AG08396 (cell line): ENCODE data around the gene TTLL9.
A peak's percentile ranks its signal among the peaks of the same experiment; 100 is the strongest.

Source experiments
- DNase-seq: peaks from one replicate; pipeline ENCODE4 v3.0.0; 2012; ENCODE audit warnings: low spot score, mixed read lengths

The TTLL9 gene

DNA sequence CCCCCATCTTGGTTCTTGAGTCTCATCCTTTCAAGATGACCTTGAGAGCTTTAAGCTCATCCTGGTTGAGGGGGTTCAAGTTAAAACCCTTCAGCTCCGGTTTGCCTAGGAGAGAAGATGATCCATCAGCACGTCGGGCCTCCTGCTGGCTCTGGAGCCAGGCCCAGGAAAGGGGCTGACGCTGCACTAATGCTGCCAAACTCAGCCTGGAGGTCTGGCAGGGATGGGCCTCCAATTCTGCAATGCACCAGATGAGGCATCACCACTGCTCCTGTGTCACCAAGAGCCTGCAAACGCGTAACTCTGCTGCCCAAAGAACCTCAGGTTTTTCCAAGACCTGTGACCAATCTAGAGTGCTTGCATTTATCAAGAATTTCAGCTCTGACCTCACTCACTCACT is 75.4 kb downstream of the TTLL9 start:
- DNase-seq: no peak

DNA sequence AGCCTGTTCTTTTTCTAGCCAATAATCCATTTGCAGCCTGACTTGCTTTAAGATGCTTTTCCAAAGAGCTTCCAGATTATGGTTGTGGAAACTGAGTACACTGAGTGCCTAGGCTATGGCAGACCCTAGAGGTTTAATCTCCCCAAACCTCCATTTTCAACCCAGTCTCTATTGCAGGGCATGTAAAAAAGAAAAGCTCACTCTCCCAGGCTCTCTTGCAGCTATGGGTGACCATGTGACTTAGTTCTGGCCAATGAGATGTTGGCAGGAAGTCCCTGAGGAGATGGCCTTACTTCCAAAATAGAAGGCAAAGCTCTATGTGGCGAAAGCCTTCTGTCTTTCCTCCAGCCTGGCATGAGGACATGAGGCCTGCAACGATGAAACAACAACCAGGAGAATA is 77.6 kb downstream of the TTLL9 start:
- DNase-seq: no peak

DNA sequence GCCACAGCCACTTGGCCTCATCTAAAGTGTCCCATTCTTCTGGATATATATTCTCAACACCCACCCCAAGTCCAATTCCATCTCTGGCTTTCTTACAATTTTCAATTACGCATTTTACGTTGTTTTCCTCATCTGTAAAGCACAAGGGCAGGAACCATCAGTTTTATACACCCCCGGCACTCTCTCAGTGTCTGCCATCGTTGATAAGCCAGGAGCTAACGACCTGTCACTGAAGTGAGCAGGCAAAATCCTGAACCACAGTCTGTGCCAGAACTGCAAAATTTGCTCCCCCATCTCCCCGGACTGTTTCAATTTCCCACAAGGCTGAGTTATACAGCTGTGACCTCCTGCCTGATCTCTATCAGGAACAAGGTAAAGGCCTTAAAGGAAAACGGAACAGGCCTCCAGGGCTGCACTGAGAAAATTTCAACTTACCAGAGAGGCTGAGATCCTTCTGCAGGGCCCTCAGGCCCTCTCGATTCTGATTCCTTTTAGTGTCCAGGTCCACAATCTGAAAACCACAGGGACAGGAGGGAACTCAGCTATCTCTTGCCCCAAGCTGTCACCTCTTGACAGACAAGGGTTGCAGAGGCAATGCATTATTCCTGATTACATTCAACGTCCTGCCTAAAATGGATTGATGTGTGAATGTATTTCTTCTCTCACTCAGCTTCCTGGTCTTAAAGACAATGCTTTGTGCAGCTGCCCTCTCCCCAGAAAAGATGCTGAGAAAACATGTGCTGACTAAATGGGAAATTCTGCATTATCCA is 79.6 kb downstream of the TTLL9 start:
- no peak for DNase-seq

DNA sequence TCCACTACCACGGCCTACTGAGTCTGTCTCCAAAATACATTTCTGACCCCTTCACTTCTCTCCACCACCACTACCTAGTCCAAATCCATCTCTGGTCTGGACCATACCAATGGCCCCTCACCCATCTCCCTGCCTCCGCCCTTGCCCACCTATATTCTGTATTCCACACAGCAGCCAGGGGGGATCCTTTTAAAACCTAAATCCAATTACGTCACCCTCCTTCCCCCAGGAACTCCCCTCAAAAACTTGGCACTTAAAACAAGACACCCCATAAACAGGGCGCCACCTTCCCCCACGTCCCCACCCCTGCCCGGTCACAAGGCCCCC is 80.7 kb downstream of the TTLL9 start:
- DNase-seq: no peak

DNA sequence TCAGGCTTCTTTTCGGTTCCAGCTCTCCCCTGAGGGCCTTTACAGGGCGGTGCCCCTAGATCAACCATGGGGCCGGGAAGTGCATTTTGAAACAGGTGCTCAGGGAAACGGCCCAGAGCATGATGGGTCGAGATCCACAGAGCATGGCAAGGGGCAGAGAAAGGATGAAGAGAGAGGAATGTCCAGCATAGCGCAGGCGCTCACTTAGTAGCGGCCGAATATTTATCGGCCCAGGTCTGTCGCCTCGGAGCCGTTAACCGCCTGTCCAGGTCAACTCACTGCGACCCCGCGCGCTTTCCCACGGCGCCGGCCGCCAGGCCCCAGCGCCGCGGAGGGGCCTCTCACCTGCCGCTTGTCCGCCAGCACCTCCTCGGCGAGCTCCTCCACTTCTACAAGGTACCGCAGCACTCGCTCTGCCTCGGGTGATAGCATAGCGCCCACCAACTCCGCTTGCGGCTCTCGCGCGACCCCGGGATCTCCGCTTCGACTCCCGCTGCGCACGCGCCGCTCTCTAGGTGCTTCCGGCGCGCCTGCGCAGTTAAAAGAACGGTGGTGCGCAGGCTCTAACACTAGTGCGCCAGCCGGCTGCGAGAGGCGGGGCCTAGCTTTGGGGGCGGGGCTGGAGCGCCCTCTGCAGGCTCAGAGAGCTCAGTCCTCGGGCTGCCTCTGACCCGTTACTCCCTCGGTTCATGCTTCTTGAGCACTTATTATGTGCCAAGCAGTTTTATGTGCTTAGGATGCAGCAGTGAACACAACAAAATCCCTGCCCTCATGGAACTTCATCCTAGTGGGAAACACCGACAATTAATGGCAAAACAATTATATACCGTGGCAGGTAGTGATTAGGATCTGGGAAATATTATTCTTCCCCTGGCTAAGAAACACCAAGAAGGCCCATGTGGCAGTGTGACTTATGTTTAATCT is 81.4 kb downstream of the TTLL9 start, which contains the start of gene PDRG1:
PDRG1 (minus strand) TSS at position 517 of the 924 bp plus-strand sequence; CDS start at position 432, 85 bp downstream.
- DNase-seq: peak; percentile 98

DNA sequence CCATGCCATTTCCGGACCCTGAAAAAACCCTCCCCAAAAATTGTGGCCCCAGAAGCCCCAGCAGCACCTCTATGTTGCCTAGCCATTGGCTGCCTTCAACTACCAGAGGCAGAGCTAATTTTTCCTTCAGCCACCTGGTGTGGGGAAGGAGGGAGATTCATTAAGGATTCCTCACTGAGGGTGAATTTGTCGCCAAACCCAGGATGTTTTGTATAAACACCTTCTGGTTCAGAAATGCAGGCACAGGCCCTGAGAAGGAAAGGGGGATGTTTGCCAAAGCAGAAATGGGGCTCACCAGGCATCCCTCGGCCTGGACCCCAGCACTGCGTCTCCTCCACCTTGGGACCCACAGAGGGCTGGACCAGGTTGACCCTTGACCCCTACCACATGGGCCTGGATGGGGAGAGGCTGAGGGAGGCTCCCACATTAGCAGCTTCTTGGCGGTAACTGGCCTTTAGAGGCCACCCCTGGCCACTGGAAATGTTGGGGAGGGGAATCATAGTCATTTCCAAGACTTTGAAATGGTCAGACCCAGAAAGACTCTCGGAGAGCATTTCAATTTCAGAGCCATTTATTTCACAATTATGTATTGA is 83.2 kb downstream of the TTLL9 start:
- DNase-seq: no peak

DNA sequence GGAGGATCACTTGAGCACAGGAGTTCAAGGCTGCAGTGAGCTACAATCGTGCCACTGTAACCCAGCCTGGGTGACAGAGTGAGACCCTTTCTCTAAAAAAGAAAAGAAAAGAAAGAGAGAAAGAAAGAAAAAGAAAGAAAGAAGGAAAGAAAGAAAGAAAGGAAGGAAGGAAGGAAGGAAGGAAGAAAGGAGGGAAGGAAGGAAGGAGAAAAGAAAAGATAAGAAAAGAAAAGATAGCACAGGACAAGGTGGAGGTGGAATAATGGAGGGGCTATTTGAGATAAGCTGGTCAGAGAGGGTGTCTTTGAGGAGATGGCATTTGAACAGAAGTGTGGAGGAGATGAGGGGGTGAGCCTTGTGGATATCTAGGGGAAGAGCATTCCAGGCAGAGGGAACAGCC is 84.1 kb downstream of the TTLL9 start:
- DNase-seq: no peak

DNA sequence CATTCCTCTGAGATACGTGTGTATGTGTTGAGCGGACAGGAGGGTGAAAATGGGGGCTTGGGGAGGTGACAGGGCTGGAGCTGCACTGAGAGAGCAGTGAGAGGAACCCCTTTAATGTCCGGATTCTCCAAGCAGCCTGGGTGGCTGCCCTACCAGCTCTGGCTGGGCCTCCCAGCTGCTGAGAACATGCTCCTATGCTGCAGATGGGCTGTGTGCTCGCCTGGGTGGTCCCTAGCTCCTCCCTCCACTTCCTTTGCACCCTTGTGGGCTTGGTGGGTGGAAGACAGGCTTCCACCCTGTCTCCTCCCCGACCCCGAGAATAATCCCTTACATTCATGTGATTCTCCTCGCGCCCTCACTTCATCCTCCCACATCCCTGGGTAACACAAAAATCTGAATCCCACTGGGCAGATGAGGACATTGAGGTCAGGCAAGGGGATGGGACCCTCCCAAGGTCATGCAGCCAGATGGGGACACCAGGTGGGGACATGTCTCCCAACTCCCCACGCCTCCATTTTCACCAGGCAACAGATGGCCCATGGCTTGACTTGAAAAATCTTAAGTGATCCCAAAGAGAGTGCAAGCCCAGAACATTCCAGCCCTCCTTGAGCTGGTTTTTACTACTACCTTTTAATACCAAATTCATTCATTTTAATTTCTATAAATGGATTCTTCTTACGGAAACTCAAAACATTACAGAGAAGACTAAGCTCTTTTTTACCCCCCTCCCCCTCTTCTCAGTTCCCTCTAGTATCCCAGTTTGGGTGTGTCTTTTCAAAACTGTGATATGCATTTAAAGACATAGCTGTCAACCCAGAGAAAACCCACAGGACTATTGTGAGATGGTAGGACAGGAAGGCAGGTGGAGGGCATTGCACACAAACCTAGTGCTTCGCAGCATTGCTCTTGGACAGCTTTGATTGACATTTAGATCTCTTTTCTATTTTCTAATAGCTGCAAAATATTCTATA is 86.4 kb downstream of the TTLL9 start:
- no peak for DNase-seq

DNA sequence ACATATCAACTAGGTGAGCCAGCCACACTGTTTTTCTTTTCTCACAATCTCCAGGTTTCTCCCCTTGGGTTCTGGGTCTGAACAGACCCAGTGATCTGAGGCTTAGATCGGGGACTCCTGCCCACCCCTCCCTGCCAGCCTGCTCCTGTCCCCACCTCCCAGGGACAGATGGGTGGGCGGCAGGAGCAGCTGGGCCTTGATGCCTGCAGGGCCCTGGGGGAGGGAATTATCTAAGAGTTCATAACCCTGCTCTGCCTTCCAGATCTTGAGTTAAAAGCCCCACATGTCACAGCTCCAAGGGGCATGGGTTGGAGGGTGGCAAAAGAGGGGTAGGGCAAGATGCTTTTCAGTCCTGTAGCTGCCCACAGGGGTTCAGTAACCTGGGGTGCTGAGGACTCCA is 92.3 kb downstream of the TTLL9 start:
- DNase-seq: no peak

DNA sequence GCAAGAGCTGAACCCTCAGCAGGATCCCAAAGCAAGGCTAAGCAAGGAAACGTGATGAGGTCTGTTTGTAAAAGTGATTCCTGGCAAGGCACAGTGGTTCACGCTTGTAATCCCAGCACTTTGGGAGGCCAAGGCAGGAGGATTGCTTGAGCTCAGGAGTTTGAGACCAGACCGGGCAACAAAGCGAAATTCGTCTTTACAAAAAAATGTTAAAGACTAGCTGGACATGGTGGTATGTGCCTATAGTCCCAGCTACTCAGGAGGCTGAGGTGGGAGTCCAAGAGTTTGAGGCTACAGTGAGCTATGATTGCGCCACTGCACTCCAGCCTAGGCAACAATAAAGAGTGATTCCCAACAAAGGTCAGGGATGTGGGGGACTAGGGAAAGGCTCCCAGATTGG is 93.5 kb downstream of the TTLL9 start:
- no peak for DNase-seq

DNA sequence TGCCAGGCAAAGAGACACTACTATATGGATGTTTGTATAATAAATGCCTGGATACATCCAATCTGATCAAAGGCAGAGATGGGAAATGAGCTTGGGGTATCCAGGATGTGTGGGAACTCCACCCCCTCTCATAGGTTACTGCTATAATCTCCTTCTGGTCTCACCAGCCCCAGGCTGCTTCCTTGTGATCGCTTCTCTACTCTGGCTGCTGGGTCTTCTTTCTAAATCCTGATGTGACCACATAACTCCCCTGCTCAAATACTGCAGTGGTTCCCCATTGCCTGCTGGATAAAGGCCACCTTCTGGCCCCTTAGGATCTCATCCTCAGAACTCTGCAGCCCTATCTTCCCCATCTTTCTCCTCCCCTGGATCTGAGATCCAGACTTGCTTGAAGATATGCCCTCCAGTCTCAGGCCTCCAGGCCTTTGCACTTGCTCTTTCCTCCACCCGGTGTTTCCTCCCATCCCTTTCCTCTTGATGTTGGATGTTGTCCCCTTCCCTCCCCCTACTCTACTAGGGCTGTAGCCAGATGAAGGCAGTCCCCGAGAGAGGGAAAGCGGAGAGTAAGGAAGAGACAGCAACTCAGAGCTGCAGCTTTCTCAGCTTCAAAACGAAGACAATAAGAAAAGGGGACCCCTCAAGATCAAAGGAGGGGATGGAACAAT is 96.7 kb downstream of the TTLL9 start:
- no peak for DNase-seq

DNA sequence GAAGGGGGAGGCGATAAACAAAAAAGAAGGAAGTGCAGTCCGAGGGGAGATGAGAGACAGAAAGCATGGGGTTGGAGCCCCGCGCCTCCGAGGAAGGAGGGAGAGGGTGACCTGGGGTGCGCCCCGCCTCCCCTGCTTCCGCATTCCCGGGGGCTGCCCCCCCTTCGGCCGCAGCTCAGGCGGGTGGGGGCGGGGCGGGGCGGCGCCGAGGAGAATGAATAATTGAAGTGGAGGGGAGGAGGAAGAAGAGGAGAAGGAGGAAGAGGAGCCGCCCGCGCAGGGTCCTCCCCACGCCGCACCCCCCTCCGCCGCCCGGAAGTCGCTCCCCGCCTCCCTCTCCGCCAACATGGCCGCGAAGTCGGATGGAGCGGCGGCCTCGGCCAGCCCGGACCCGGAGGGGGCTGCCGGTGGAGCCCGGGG is 97.4 kb downstream of the TTLL9 start, which contains the start of gene XKR7:
XKR7 (plus strand) TSS at position 322 of the 420 bp plus-strand sequence; CDS start at position 347, 25 bp downstream.
- DNase-seq: no peak

DNA sequence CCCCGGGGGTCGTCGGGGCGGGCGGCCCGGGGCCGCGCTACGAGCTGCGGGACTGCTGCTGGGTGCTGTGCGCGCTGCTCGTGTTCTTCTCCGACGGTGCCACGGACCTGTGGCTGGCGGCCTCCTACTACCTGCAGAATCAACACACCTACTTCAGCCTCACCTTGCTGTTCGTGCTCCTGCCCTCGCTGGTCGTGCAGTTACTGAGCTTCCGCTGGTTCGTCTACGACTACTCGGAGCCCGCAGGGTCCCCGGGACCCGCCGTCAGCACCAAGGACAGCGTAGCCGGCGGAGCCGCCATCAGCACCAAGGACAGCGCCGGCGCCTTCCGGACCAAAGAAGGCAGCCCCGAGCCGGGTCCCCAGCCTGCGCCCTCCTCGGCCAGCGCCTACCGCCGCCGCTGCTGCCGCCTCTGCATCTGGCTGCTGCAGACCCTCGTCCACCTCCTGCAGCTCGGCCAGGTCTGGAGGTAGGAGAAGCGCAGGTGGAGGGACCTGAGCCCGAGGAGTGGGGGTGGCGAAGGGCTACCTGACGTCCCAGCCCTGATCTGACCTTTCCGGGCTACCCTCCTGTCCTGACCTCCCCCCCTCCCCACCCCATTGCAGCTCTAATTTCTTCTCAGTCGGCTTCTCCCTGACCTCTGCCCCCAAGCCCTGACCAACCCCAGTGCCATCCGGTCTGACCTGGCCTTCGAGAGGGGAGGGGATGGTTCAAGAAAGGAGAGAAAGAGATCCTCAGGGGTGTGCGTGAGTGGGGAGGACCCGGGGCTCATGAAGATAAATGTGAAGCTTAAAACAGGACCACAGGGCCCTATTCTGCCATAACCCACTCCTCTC is 98.1 kb downstream of the TTLL9 start:
- peak; percentile 92 for DNase-seq

DNA sequence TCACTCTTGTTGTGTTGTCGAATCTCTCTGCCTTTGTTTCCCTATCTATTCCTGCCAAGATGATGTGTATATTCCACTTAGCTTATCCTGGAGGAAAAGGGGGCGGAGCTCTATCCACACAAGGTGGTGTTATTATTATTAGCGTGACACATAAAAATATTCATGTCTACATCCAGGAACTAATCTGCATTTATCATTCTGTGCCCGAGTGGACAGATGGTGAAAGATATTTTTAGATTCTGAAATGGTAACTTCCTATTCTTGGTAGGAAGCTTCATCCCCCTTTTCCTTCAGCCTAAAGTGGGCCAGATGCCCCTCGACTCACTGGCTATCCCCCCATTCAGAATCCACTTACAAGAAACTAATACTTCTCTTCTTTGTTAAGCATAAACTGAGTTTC is 99.6 kb downstream of the TTLL9 start:
- DNase-seq: no peak

DNA sequence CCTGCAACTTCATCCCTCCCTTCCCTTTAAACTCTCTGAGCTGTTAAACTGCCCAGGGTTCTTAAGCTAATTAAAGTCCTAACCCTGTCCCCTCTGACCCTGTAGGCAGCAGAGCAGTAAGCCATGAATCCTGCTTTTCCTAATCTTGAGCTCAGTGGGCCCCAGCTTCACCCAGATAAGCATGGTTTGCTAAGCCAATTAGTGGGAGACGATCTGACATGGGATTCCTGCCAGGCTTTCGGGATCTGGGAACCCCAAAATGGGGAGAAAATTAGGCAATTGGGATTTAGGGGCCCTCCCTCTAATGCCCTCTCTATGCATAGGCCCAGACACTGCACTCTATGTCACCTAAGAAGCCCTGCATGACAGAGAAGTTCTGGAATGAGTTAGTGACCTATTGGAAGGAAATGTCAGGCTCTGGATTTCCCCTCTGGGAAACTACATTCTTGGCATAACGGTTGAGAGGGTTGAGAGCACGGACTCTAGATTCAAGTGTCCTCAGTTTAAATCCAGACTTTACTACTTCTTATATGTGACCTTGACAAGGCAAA is 102.1 kb downstream of the TTLL9 start:
- DNase-seq: no peak

DNA sequence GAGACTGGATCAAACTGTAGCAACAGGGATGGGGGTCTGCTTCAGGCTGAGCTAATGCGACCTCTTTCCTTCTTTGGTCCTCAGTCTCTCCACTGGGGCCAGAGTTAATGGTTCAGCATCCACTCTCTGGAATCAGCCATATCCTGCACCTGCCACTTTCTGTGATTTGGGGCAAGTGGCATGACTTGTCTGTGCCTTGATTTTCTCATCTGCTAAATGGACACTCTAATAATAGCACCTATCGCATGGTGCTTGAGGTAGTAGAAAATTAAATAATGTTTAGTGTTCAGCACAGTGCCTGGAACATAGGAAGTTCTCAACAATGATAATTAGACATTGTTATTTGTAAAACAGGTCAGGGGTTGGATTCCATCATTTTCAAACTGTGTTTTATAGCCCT is 103.9 kb downstream of the TTLL9 start:
- DNase-seq: no peak

DNA sequence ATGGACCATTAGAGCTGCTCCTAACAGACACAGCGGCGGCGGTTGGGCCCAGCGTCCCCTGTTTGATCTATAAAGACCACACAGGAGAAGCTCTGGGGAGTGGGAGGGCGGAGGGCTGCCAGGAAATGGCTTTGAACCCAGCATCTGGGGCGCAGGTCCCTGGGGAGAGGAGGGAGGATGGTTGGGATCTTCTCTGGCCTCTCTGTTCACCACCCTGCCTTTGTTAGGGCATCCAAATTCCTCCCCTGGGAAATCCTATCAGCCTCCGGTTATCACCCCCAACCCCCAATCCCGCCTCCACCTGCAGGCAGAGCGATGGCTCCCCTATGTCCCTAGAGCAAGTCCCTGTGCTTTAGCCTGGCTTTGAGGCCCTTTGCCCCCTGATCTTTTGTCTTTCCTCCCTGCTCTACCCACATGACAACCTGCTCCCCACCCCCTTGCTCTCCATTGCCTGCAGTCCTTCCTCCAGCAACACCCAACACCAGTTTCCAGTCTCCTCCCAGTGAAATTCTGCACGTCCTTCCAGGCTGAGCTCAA is 104.6 kb downstream of the TTLL9 start:
- DNase-seq: no peak

DNA sequence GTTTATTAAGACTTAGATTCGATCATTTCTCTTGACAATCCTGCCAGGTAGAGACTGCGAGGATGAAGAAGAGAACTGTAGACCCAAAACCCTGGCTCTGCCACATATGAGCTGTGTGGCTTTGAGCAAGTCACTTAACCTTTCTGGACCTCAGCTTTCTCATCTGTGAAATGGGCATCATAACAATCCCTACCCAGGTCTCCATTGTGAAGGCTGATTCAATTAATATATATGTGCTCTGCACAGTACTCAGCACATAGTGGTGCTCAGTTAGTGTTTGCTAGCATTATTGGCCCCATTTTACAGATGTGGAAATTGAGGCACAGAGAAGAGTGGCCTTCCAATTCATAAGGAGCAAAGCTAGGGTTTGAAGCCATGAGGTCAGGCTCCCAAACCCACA is 105.4 kb downstream of the TTLL9 start:
- DNase-seq: no peak

DNA sequence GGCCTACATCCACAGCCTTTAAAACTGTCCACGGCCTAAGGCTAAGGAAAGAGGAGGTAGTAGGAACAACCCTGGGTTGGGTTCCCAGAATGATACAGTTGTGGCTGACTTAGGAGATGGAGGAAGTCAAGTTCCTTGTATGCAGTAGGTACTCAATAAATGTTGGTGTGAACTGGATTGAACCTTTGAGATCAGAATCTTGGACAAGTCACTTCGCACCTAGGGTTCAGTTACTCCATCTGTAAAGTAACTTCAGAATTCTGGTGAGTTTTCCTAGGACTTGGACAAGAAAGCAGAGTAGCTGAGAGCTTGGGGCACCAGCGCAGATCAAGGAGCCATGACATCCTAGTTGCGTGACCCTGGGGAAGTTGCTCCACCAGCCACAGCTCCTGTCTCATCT is 106.6 kb downstream of the TTLL9 start:
- no peak for DNase-seq
